K562 (cell line): ENCODE results near the gene CENPB. TPM values are rescaled to one million over a fixed set of nuclear protein-coding genes. Genes with fewer than 3 reads are reported as not detected.

Source experiments
- CHD2 ChIP-seq: IDR thresholded peaks from 2 replicates; pipeline ENCODE4 v1.6.1; 2011; ENCODE audit warnings: low read depth, low read length
- ETS2 ChIP-seq: IDR thresholded peaks from 2 replicates; pipeline ENCODE4 v1.6.1; 2016; ENCODE audit warnings: borderline replicate concordance, missing genetic modification characterization, mild to moderate bottlenecking, moderate library complexity, missing compliant biosample characterization; ENCODE audit not compliant: poor library complexity, severe bottlenecking
- FOXK1 ChIP-seq: sonication (generic); formaldehyde crosslinking; IDR thresholded peaks from 2 replicates; pipeline ENCODE4 v1.8.0; 2022; ENCODE audit warnings: missing genetic modification reagents, mild to moderate bottlenecking, borderline replicate concordance
- FUS ChIP-seq: fragments of 200-400 bp; formaldehyde crosslinking; optimal IDR thresholded peaks from 2 replicates; pipeline ENCODE3; 2017; ENCODE audit warnings: low read depth, low read length
- ILK ChIP-seq: fragments of 450-650 bp; IDR thresholded peaks from 2 replicates; pipeline ENCODE4 v1.6.1; 2016; ENCODE audit warnings: missing genetic modification characterization, low read depth, mild to moderate bottlenecking, missing compliant biosample characterization, moderate library complexity, borderline replicate concordance
- KDM1A ChIP-seq, 2 experiments: fragments of 450-650 bp; IDR thresholded peaks; 2 replicates each; pipeline ENCODE4 v1.6.1; 2016; ENCODE audit warnings: mild to moderate bottlenecking in 2 of 2
- KLF13 ChIP-seq: fragments of 450-650 bp; IDR thresholded peaks from 2 replicates; pipeline ENCODE4 v1.6.1; 2016; ENCODE audit warnings: missing genetic modification characterization, low read depth, mild to moderate bottlenecking, missing compliant biosample characterization, moderate library complexity, borderline replicate concordance
- LARP7 ChIP-seq: fragments of 450-650 bp; IDR thresholded peaks from 2 replicates; pipeline ENCODE4 v1.6.1; 2016
- MYNN ChIP-seq, 2 experiments: sonication (generic); formaldehyde crosslinking in 1 of 2; IDR thresholded peaks; 2 replicates each; pipeline versions ENCODE4 v1.5.0 to v1.6.1; 2016 to 2020; ENCODE audit warnings: antibody characterized with exemption in 1 of 2, missing genetic modification reagents in 1 of 2
- RAD21 ChIP-seq, 2 experiments: fragments of 250-450 bp in 1 of 2; fragments of 450-650 bp in 1 of 2; sonication (Bioruptor Pico) in 1 of 2; formaldehyde crosslinking in 1 of 2; IDR thresholded peaks in 1 of 2; conservative IDR thresholded peaks in 1 of 2; 2 replicates each; pipeline versions ENCODE4 v1.4.0 to v1.8.0; 2020 to 2022; ENCODE audit warnings: mild to moderate bottlenecking in 2 of 2, moderate library complexity in 1 of 2
- SMARCA5 ChIP-seq: fragments of 450-650 bp; IDR thresholded peaks from 2 replicates; pipeline ENCODE4 v1.6.1; 2016
- SMARCC2 ChIP-seq: fragments of 450-650 bp; IDR thresholded peaks from 2 replicates; pipeline ENCODE4 v1.6.1; 2017; ENCODE audit warnings: antibody characterized with exemption, moderate library complexity, mild to moderate bottlenecking, low read depth
- TRIM24 ChIP-seq, 2 experiments: fragments of 450-650 bp; IDR thresholded peaks; 2 replicates each; pipeline ENCODE4 v1.6.1; 2016
- YY1 ChIP-seq, 3 experiments: IDR thresholded peaks; 2 replicates each; pipeline ENCODE4 v1.6.1; 2011; ENCODE audit warnings: low read length in 2 of 3, mild to moderate bottlenecking in 2 of 3, moderate library complexity in 2 of 3, borderline replicate concordance in 1 of 3, control low read depth in 1 of 3, low read depth in 1 of 3; ENCODE audit not compliant: insufficient read depth in 3 of 3, insufficient replicate concordance in 2 of 3, control insufficient read depth in 1 of 3, insufficient read length in 1 of 3; ENCODE audit errors: extremely low read depth in 1 of 3
- ZNF436 ChIP-seq: fragments of 250-450, 450-650 bp; sonication (Bioruptor Pico); formaldehyde crosslinking; IDR thresholded peaks from 2 replicates; pipeline ENCODE4 v1.7.0; 2020; ENCODE audit warnings: mild to moderate bottlenecking
- polyA plus RNA-seq, 8 experiments: library from polyadenylated mRNA; depleted of rRNA in 4 of 8; stranded (reverse) in 5 of 8; unstranded in 3 of 8; fragments of >200 nt; fragmentation: Nextera tagmentation in 2 of 8; fragmentation: Illumina TruSeq in 1 of 8; extraction: Ambion mirVana in 2 of 8; extraction: Trizol in 1 of 8; gene quantifications; 2 replicates each; pipeline versions ENCODE4 v1.2.1 to v1.2.3, GENCODE V29; 2011 to 2014; ENCODE audit warnings: inconsistent platforms in 1 of 8, missing spikeins in 1 of 8
- total RNA-seq, 7 experiments: library from RNA; depleted of rRNA in 6 of 7; stranded (reverse); fragments of >200 nt in 6 of 7; fragmentation: Illumina TruSeq in 2 of 7; extraction: Trizol in 2 of 7; gene quantifications; 2 replicates each; pipeline versions ENCODE4 v1.2.1 to v1.2.3, GENCODE V29; 2011 to 2021; ENCODE audit warnings: low replicate concordance in 1 of 7
- TF ChIP-seq, protein P1 (sequence below), 2 experiments: fragments of 450-650 bp; IDR thresholded peaks; 2 replicates each; pipeline ENCODE4 v1.6.1; 2018; ENCODE audit warnings: mild to moderate bottlenecking in 2 of 2, low read depth in 1 of 2; ENCODE audit not compliant: partially characterized antibody in 2 of 2
- TF ChIP-seq, protein P2 (sequence below): fragments of 250-450 bp; sonication (Bioruptor Pico); IDR thresholded peaks from 2 replicates; pipeline ENCODE4 v1.5.0; 2021
- TF ChIP-seq, protein P3 (sequence below): IDR thresholded peaks from 2 replicates; pipeline ENCODE4 v1.6.1; 2016; ENCODE audit warnings: missing genetic modification characterization, missing compliant biosample characterization
- TF ChIP-seq, protein P4 (sequence below), 2 experiments: fragments of 200-800 bp in 1 of 2; sonication (Bioruptor generic) in 1 of 2; sonication (generic) in 1 of 2; formaldehyde crosslinking in 1 of 2; IDR thresholded peaks in 1 of 2; conservative IDR thresholded peaks in 1 of 2; 2 replicates each; pipeline versions ENCODE4 v1.5.0 to v1.6.1; 2016 to 2020; ENCODE audit warnings: missing compliant biosample characterization in 1 of 2, missing genetic modification characterization in 1 of 2, missing genetic modification reagents in 1 of 2

CENPB gene
- total and polyA plus RNA-seq, 9 of the 15 experiments (the other 6 are each of a cell fraction or from before 2014, with no cell fraction given), result 0.17 to 70.8 (median 24.9) TPM

DNA sequence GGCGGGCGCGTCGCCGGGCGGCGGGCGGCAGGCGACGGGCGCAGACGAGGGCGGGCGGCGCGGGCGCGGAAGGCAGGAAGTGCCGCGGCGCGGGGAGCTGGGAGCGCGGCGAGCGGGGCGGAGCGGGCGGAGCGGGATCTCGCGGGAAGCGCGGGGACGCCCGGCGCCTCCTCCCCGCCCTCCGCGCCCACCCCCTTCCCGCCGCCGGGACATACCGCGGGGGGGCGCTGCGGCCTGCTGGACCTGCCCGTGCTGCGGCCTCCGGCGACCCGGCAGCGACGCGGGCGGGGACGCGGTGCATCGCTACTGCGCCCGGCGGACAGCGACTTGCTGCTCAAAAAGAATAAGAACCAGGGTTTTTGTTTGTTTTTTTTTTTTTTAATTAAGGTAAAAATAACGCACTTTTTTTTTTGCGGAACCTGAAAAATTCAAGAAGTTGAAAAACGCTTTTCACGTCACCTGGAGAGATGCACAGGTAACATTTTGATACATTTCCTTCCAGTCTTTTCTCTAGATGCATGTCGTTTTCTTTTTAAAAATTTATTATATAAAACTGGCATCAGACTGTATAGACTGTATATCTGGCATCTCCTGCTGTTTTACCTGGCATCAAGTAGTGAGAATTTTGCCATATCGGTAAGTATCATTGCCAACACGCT is at the start of gene CENPB (continued):
- TF ChIP-seq TRIM24 (IDR thresholded peaks at IDR 0.05), result no peak
- no peak for TF ChIP-seq FOXK1 (CRISPR knock-in tag)
- TF ChIP-seq, protein P1, sequence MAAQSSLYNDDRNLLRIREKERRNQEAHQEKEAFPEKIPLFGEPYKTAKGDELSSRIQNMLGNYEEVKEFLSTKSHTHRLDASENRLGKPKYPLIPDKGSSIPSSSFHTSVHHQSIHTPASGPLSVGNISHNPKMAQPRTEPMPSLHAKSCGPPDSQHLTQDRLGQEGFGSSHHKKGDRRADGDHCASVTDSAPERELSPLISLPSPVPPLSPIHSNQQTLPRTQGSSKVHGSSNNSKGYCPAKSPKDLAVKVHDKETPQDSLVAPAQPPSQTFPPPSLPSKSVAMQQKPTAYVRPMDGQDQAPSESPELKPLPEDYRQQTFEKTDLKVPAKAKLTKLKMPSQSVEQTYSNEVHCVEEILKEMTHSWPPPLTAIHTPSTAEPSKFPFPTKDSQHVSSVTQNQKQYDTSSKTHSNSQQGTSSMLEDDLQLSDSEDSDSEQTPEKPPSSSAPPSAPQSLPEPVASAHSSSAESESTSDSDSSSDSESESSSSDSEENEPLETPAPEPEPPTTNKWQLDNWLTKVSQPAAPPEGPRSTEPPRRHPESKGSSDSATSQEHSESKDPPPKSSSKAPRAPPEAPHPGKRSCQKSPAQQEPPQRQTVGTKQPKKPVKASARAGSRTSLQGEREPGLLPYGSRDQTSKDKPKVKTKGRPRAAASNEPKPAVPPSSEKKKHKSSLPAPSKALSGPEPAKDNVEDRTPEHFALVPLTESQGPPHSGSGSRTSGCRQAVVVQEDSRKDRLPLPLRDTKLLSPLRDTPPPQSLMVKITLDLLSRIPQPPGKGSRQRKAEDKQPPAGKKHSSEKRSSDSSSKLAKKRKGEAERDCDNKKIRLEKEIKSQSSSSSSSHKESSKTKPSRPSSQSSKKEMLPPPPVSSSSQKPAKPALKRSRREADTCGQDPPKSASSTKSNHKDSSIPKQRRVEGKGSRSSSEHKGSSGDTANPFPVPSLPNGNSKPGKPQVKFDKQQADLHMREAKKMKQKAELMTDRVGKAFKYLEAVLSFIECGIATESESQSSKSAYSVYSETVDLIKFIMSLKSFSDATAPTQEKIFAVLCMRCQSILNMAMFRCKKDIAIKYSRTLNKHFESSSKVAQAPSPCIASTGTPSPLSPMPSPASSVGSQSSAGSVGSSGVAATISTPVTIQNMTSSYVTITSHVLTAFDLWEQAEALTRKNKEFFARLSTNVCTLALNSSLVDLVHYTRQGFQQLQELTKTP (IDR thresholded peaks at IDR 0.05; ENCODE audit: low read depth in 1 of 2, partially characterized antibody in 2 of 2), result no peak
- no peak for TF ChIP-seq YY1 (IDR thresholded peaks at IDR 0.05; ENCODE audit: borderline replicate concordance in 1 of 3, control insufficient read depth in 1 of 3, extremely low read depth in 1 of 3, insufficient read depth in 3 of 3, insufficient read length in 1 of 3, insufficient replicate concordance in 2 of 3, low read depth in 1 of 3, low read length in 2 of 3)
- TF ChIP-seq MYNN (IDR thresholded peaks at IDR 0.05), result no peak
- TF ChIP-seq MYNN (CRISPR knock-in tag; IDR thresholded peaks at IDR 0.05), result no peak
- peak; percentile 93 for TF ChIP-seq CHD2
- TF ChIP-seq SMARCA5, result no peak
- peak; percentile 49 to 55 for TF ChIP-seq RAD21 (CRISPR knock-in tag; conservative IDR thresholded peaks at IDR 0.05 in 1 of 2, IDR thresholded peaks at IDR 0.05 in 1 of 2)
- no peak for TF ChIP-seq FUS
- no peak for TF ChIP-seq ZNF436 (CRISPR knock-in tag)
- no peak for TF ChIP-seq ILK (tag)
- TF ChIP-seq, protein P2, sequence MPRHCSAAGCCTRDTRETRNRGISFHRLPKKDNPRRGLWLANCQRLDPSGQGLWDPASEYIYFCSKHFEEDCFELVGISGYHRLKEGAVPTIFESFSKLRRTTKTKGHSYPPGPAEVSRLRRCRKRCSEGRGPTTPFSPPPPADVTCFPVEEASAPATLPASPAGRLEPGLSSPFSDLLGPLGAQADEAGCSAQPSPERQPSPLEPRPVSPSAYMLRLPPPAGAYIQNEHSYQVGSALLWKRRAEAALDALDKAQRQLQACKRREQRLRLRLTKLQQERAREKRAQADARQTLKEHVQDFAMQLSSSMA, result no peak
- TF ChIP-seq, protein P3, sequence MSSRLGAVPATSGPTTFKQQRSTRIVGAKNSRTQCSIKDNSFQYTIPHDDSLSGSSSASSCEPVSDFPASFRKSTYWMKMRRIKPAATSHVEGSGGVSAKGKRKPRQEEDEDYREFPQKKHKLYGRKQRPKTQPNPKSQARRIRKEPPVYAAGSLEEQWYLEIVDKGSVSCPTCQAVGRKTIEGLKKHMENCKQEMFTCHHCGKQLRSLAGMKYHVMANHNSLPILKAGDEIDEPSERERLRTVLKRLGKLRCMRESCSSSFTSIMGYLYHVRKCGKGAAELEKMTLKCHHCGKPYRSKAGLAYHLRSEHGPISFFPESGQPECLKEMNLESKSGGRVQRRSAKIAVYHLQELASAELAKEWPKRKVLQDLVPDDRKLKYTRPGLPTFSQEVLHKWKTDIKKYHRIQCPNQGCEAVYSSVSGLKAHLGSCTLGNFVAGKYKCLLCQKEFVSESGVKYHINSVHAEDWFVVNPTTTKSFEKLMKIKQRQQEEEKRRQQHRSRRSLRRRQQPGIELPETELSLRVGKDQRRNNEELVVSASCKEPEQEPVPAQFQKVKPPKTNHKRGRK (tag), result peak; percentile 48; the same call in 1 of the 2 replicates
- TF ChIP-seq KLF13 (tag), result no peak
- no peak for TF ChIP-seq KDM1A (IDR thresholded peaks at IDR 0.05)
- no peak for TF ChIP-seq ETS2 (tag)
- no peak for TF ChIP-seq SMARCC2
- TF ChIP-seq LARP7, result no peak
- TF ChIP-seq, protein P4, sequence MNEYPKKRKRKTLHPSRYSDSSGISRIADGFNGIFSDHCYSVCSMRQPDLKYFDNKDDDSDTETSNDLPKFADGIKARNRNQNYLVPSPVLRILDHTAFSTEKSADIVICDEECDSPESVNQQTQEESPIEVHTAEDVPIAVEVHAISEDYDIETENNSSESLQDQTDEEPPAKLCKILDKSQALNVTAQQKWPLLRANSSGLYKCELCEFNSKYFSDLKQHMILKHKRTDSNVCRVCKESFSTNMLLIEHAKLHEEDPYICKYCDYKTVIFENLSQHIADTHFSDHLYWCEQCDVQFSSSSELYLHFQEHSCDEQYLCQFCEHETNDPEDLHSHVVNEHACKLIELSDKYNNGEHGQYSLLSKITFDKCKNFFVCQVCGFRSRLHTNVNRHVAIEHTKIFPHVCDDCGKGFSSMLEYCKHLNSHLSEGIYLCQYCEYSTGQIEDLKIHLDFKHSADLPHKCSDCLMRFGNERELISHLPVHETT (CRISPR knock-in tag; conservative IDR thresholded peaks at IDR 0.05 in 1 of 2, IDR thresholded peaks at IDR 0.05 in 1 of 2), result peak in 1 of 2 experiments; percentile 77; a peak in 2 of 4 replicates
